Jurkat, Clone E6-1 (cell line): ENCODE measurements around the gene LRMDA.

ENCODE experiments used
- DNase-seq: peaks from one replicate; pipeline ENCODE4 v3.0.0-alpha.2; 2011; ENCODE audit warnings: low read depth, low spot score
- H3K4me3 ChIP-seq: 2 replicates; pipeline ENCODE4 v1.5.1; 2011; ENCODE audit warnings: mild to moderate bottlenecking, low read length, control low read depth, moderate library complexity

LRMDA gene

GRCh38 chr10:75779276-75779675 is 347.9 kb downstream of the LRMDA start:
- no peak for DNase-seq
- no peak overlapping the region for H3K4me3 ChIP-seq

GRCh38 chr10:75782463-75783248 is 351.2 kb downstream of the LRMDA start:
- no peak for DNase-seq
- no peak overlapping the region for H3K4me3 ChIP-seq

GRCh38 chr10:75788394-75789205 is 357.2 kb downstream of the LRMDA start:
- DNase-seq, result no peak
- H3K4me3 ChIP-seq, result no peak overlapping the region

DNA sequence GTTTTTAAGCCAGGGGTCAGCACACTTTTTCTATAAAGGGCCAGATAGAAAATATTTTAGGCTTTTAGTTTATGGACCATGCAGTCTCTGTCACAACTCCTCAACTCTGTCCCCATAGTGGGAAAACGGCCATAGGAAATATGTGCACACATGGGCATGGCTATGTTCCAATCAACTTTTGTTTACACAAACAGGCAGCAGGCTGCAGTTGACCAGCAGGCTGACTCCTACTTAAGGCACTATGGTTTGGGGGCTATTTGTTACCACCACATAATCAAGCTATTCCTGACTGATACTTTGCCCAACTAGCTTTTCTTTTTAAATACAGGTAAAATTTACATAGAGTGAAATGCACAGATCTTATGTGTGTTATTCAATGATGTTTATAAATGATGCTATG is 362.4 kb downstream of the LRMDA start:
- DNase-seq, result no peak
- H3K4me3 ChIP-seq, result no peak overlapping the region

DNA sequence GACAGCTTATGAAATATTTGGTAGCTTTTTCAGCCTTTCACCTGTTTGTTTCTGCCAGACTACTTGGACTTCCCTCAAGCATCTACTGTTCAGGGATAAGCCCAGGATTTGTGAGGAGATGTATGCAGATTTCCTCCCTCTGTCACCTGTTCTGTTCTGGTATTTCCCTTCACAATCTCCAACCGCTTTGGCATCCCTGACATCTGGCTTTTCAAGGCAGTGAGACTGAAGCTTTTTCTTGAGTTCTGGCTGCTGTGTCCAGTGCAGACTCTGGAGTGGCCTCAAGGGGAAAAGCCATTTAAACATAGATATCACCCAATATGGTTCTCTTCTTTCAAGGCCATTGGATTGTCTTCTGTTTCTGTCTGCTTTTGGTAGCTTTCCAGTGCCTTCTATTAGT is 369.7 kb downstream of the LRMDA start:
- no peak overlapping the region for H3K4me3 ChIP-seq
- DNase-seq, result no peak

DNA sequence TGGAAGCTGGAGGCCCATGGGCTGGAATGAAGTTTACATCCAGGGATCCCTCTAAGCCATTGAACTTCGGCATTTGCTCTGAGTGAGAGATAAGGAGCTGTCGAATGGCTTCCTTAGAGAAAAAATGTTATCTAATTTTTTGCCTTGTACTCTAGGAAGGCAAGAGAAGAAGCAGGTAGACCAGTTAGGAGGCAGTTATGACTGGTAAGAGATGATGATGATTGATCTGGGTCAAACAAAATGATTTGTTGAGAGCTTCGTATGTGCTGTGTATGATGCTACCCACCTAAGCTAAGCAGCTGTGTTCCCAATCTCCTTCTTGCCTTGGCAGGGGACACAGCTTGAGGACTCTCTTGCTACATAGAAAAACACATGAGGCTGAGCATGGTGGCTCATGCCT is 370.2 kb downstream of the LRMDA start:
- no peak overlapping the region for H3K4me3 ChIP-seq
- no peak for DNase-seq

- no peak overlapping the region for H3K4me3 ChIP-seq
- DNase-seq, result no peak
Observed at GRCh38 chr10:75803121-75803520, 371.7 kb downstream of the LRMDA start.

DNA sequence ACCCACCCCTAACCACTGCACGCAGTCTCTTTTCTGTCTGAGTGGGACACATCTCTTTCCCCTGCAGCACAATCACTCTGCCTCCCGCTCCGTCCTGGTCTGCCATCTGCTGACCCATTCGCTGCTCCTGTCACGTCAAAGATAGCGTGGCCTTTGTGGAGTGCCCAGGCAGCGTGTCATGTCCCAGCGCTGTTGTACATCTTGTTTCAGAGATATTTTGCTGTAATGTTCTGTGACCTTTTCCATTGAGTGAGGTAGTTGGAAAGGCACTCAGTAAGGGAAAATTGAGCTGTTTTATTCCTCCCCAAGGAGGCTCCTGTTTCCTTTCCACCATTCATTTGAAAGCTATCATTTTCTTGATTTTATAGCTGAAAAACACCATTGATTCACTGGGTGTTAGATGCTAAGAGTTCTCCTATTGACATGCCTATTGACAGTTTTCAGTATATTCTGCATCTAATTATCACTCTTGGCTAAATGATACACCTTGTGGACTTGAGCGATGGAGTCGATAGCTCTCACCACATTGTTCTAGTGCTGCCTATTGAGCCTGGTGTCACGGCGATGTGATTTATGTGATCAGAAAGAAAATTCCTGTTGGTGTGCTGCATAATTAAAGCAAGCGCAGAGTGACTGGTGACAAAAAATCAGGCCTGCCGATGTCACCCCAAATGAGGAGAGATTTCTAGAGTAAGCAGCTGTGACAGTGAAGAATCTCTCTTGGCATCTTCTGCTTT is 372.6 kb downstream of the LRMDA start:
- DNase-seq, result no peak
- H3K4me3 ChIP-seq, result no peak overlapping the region

DNA sequence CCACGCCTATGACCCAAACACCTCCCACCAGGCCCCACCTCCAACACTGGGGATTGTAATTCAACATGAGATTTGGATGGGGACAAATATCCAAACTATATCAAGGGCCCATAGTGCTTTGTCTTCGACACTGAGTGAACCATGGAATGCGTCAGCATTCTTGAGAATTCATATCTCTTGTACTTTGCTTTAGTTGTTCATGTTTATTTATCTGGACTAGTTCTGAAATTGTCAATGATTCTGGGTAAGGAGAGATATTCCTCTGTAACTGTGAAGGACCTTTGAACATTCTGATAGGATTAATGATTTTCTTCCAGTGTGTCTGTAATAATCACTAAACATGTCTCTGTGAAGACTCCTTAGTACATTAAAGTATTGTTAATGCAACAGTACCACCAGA is 374.8 kb downstream of the LRMDA start:
- no peak for DNase-seq
- H3K4me3 ChIP-seq, result no peak overlapping the region

DNA sequence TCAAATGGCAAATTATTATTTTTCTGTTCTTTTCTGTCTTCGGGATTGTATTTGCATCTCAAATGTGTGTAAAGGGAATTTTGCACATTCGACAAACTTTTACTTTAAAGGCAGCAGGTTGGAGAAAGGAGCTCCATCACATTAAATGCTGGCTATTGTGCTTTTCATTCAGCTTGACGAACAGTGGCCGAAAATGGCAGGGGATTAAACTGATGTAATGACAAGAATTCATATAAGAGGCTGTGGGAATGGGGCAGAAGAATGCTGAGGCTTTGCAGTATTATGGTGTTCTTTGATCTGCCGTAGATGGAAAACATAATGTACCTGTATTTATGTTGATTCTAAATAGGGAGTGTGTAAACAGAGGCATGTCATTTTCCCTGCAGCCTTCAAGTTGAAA is 376.0 kb downstream of the LRMDA start:
- no peak overlapping the region for H3K4me3 ChIP-seq
- DNase-seq, result no peak

DNA sequence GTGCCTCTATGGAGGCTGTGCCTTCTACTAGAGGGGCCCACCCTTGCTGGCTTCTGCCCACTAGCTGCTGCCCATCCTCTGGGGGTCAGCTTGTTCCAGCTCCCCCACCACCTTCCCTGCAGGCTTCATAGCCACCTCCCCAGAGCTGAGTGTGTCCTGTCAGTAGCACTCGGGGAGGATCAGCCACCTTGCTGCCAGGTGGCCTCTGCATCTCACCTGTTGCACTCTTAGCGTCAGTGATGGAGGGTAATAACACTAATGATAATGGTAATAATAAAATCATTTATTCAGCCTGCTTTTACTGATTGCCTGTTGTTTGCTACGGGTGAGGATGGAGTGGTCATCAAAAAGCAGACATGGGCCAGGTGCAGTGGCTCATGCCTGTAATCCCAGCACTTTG is 377.6 kb downstream of the LRMDA start:
- no peak overlapping the region for H3K4me3 ChIP-seq
- no peak for DNase-seq

GRCh38 chr10:75814014-75814413 is 382.6 kb downstream of the LRMDA start:
- no peak for DNase-seq
- no peak overlapping the region for H3K4me3 ChIP-seq

GRCh38 chr10:75815066-75815465 is 383.6 kb downstream of the LRMDA start:
- no peak for DNase-seq
- no peak overlapping the region for H3K4me3 ChIP-seq

- no peak for DNase-seq
- H3K4me3 ChIP-seq, result no peak overlapping the region
Observed at GRCh38 chr10:75817198-75817597, 385.8 kb downstream of the LRMDA start.

GRCh38 chr10:75818552-75818951 is 387.1 kb downstream of the LRMDA start:
- DNase-seq, result no peak
- H3K4me3 ChIP-seq, result no peak overlapping the region

DNA sequence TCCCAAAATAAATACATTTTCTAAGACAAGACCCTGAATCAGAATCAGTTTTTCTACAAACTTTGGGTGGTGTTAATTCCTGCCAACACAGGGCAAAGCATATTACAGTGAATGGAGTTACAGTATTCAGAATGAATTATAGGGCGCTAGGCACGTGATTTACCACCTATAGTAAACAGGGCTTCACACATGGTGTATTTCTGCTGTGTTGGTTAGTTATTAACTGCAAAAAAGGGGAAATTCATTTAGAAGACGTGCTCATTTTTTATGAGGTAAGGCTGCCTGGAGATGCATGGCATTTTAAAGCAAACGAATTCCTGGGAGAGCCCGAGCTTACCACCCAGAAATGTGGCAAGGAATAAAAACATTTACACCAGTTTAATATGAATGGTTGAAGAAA is 393.8 kb downstream of the LRMDA start:
- H3K4me3 ChIP-seq, result no peak overlapping the region
- DNase-seq, result no peak

DNA sequence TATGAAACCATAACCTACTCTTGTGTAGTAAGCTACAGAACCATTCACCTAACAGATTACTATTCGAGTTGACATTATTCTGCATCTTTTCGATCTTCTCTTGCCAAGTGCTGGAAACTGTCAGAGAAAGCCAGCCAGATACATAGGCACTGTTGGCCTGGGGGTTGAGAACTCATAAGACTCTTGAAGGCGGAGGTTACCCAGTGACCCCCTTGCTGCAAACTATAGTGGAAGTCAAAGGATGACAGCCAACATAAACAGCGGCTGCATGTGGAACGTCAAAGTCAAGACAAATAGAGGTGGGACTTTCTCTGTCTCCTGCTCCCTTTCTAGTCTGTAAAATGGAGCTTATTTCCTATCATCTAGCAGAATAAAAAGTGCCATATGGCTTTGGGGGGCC is 394.2 kb downstream of the LRMDA start:
- no peak overlapping the region for H3K4me3 ChIP-seq
- DNase-seq, result no peak

DNA sequence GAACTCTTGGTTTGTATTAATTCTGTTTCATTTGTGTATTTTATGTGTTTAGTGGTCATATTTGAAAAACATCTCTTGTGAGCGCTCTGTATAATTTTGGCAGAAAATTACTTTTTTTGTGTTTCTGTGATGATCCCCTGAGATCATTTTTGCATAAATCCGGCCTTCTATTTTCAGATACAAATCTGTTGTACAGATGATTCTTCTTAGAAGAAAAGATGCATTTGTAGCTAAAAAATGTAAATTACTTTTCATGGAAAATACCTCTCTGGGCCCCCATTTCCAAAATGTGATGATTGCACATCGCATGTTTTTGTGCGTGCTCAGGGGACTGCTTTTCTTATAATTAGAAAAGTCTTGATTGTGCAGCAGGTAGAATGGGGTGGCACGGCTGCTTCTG is 395.4 kb downstream of the LRMDA start:
- DNase-seq, result no peak
- no peak overlapping the region for H3K4me3 ChIP-seq

DNA sequence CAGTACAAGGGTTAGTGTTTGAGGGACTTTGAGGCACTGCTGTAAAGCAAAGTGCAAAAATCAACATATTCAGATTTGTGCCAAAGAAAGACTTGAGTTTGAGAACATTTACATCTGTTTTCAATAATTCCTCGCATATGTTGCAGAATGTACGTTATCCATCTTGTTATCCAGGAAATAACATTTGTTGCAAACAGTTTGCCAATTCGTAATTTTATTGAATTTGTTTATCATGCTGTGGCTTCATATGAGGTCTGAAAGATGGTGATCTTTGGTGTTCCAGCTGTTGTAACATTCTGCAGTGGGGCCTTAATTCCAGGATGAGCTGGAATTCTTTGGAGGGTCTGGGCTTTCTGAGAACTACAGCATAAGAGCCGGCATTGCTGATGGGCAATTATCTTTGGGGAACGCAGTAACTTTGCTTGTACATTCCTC is 396.2 kb downstream of the LRMDA start:
- no peak overlapping the region for H3K4me3 ChIP-seq
- DNase-seq, result no peak

DNA sequence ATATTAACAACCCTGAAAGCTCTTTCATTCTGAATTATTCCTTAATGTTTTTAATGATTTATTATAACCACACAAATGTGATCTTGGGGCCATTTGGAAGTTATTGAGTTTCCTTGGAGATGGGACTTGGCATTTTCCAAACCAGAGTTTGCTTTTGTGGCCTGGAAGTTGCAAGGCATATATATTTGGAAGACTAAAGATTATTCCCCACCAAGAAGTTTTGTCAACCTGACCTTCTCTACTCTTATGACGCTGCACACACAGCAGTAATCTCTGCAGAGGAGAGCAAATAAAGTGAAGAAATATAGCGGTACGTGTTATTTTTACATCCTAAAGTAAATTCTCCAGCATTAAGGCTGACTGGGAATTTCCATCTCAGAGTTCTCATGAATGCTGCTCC is 397.0 kb downstream of the LRMDA start:
- DNase-seq, result no peak

More for the DNA sequence above, 397.0 kb downstream of the LRMDA start:
- H3K4me3 ChIP-seq, result no peak overlapping the region
